Transverse colon (tissue), 4 donors: Measurements from ENCODE around the gene MIA3. TPM values are rescaled to one million over a fixed set of nuclear protein-coding genes. Genes with fewer than 3 reads are reported as not detected.

ENCODE experiments used
- DNase-seq: peaks from one replicate; pipeline ENCODE4 v3.0.0-alpha.2; 2019
- H3K27ac ChIP-seq, 4 donors: fragments of 200-600 bp; sonication (generic); 2 replicates each; pipeline ENCODE4 v1.5.1; 2016 to 2018; ENCODE audit warnings: inconsistent platforms in 4 of 4
- H3K27me3 ChIP-seq: fragments of 200-600 bp; sonication (generic); 2 replicates; pipeline ENCODE4 v1.5.1; 2017; ENCODE audit warnings: inconsistent platforms
- H3K36me3 ChIP-seq, 4 donors: fragments of 200-600 bp; sonication (generic); 2 replicates each; pipeline ENCODE4 v1.5.1; 2017 to 2019; ENCODE audit warnings: inconsistent platforms in 4 of 4
- H3K4me1 ChIP-seq, 4 donors: fragments of 200-600 bp; sonication (generic); 2 replicates each; pipeline ENCODE4 v1.5.1; 2017 to 2020; ENCODE audit warnings: inconsistent platforms in 4 of 4
- H3K4me3 ChIP-seq, 4 donors: fragments of 200-600 bp; sonication (generic); 1 replicate in 1 of 4; 2 replicates in 3 of 4; pipeline versions ENCODE4 v1.5.1 to v1.6.1; 2017 to 2019; ENCODE audit warnings: inconsistent platforms in 4 of 4
- H3K9me3 ChIP-seq, 2 donors: fragments of 200-600 bp; sonication (generic); 2 replicates each; pipeline ENCODE4 v1.5.1; 2017 to 2019; ENCODE audit warnings: inconsistent platforms in 2 of 2
- EP300 ChIP-seq: sonication (generic); formaldehyde crosslinking; IDR thresholded peaks from one replicate; pipeline ENCODE4 v1.6.1; 2017; ENCODE audit warnings: antibody characterized with exemption, low read depth
- POLR2A ChIP-seq: fragments of 450-650 bp; IDR thresholded peaks from one replicate; pipeline ENCODE4 v1.6.1; 2016; ENCODE audit warnings: antibody characterized with exemption, mild to moderate bottlenecking, moderate library complexity
- POLR2AphosphoS5 ChIP-seq, 3 donors: sonication (generic); formaldehyde crosslinking; IDR thresholded peaks; one replicate each; pipeline ENCODE4 v1.6.1; 2016; ENCODE audit warnings: antibody characterized with exemption in 3 of 3
- WGBS, 2 donors: methylation state at CpG; one replicate each; pipeline ENCODE4 v1.1.5; 2018; ENCODE audit warnings: low coverage in 1 of 2; 5-methylcytosine and 5-hydroxymethylcytosine counted together
- in situ Hi-C, 4 donors: fragments of 200-750 bp; cut with MboI; loops; one replicate each; pipeline versions ENCODE4 v1.15.0 to v1.15.1; 2017; ENCODE audit warnings: low sequenced_read_pairs in 3 of 4, low pct_ligation_motif_present in 1 of 4, low pct_unique_long_range_greater_than_20kb in 1 of 4
- intact Hi-C: fragments of 100-400 bp; cut with DNase I; formaldehyde crosslinking; loops from one replicate; pipeline ENCODE4 v1.15.1; 2023; ENCODE audit warnings: low total_unique reads
- total RNA-seq, 4 donors: library from RNA; depleted of rRNA; stranded (reverse); fragments of >200 nt; gene quantifications; one replicate each; pipeline ENCODE4 v1.1.0, GENCODE V29; 2016
- TF ChIP-seq, protein P1 (sequence below), 5 experiments: fragments of 200-600 bp in 3 of 5; fragments of 450-650 bp in 2 of 5; sonication (generic) in 3 of 5; IDR thresholded peaks; 1 replicate in 2 of 5; 2 replicates in 3 of 5; pipeline ENCODE4 v1.5.1; 2016 to 2017; ENCODE audit warnings: antibody characterized with exemption in 5 of 5, inconsistent platforms in 3 of 5, mild to moderate bottlenecking in 2 of 5, moderate library complexity in 1 of 5

MIA3 gene
- total RNA-seq, 4 donors from 2014 or later = 39.2 to 185 (median 49.1) TPM

DNA sequence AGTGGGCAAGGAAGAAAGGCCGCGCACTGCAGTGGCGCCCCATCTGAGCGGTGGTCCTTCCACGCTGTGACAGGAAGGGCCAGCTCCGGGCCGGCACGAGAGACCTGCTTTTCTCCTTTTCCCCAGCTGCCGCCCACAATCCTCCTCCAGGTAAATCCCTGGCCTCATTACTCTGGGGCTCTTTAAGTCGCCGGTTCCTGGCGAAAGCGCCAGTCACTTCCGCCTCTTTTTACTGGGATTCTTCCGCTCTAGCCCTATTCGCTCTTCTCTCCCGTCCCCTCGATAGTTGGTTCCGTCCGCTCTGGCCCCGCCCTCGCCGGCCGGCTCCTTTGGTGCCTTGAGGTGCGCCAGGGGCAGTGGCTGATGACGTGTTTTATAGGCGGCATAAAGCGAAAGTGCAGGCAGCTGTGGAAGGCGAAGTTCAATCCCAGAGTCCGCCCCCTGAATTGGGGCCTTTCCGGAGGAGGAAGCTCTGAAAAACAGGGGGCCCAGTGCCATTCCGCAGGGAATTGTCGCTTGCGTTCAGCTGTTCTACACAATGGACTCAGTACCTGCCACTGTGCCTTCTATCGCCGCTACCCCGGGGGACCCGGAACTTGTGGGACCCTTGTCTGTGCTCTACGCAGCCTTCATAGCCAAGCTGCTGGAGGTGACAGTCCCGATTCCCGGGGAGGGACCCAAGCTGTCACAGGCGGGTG is 26.2 kb downstream of the MIA3 start:
- TF ChIP-seq POLR2A (peak; percentile 88), POLR2AphosphoS5 (IDR thresholded peaks at IDR 0.05) (peak; percentile 87 to 93 (median 91)), EP300 (peak; percentile 37)
- TF ChIP-seq, protein P1, sequence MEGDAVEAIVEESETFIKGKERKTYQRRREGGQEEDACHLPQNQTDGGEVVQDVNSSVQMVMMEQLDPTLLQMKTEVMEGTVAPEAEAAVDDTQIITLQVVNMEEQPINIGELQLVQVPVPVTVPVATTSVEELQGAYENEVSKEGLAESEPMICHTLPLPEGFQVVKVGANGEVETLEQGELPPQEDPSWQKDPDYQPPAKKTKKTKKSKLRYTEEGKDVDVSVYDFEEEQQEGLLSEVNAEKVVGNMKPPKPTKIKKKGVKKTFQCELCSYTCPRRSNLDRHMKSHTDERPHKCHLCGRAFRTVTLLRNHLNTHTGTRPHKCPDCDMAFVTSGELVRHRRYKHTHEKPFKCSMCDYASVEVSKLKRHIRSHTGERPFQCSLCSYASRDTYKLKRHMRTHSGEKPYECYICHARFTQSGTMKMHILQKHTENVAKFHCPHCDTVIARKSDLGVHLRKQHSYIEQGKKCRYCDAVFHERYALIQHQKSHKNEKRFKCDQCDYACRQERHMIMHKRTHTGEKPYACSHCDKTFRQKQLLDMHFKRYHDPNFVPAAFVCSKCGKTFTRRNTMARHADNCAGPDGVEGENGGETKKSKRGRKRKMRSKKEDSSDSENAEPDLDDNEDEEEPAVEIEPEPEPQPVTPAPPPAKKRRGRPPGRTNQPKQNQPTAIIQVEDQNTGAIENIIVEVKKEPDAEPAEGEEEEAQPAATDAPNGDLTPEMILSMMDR (IDR thresholded peaks at IDR 0.05) = no peak
- H3K36me3 ChIP-seq = peaks cover 0 to 3% (median 0%) of the 10 kb centered on the region in 4 donors
- DNase-seq = peak; percentile 99
- H3K27ac ChIP-seq = peak overlapping the region; percentile 92 to 99 (median 94)
- peak overlapping the region; percentile 65 to 72 (median 68) for H3K4me3 ChIP-seq
- no peaks in the 10 kb centered on the region for H3K9me3 ChIP-seq
- no peaks in the 10 kb centered on the region for H3K27me3 ChIP-seq
- intact Hi-C loops (loop anchor here (5.0 kb wide), 1 partner anchor 177 kb away; no protein-coding TSS in a partner anchor), in situ Hi-C loops (loop anchor here in 1 of 4 donors (25.0 kb wide), 1 partner anchor 907 kb away; the partner anchor contains the start of gene DUSP10)
- WGBS, 2 donors = 0 to 1% methylated on average over 6 to 41 of the region's 42 CpGs
- peaks cover 3 to 19% (median 11%) of the 10 kb centered on the region in 4 donors for H3K4me1 ChIP-seq

DNA sequence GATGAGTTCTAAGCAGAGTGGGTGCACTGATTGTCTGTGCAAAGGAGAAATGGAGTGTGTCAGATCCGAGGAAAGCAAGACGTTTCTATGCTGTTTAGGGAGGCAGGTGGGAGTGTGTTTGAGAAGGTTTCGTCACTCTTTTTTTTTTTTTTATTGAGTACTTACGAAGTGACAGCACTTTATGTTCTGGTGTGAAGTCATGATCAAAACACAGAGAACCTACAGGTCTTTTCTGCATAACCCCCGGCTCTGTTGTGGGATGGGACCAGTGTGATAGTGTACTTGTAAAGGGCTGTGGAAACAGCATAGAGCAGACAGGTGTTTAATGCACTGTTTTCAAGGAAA is 26.7 kb downstream of the MIA3 start:
- DNase-seq = no peak
- H3K4me1 ChIP-seq = peaks cover 3 to 19% (median 11%) of the 10 kb centered on the region in 4 donors
- TF ChIP-seq EP300 (no peak), POLR2A (no peak), POLR2AphosphoS5 (IDR thresholded peaks at IDR 0.05) (no peak)
- TF ChIP-seq, protein P1 (IDR thresholded peaks at IDR 0.05) = no peak
- H3K9me3 ChIP-seq = no peaks in the 10 kb centered on the region
- peak overlapping the region; percentile 92 to 99 (median 94) for H3K27ac ChIP-seq
- intact Hi-C loops (loop anchor here (5.0 kb wide), 1 partner anchor 177 kb away; no protein-coding TSS in a partner anchor), in situ Hi-C loops (loop anchor here in 1 of 4 donors (25.0 kb wide), 1 partner anchor 907 kb away; the partner anchor contains the start of gene DUSP10)
- peak overlapping the region; percentile 65 to 72 (median 68) for H3K4me3 ChIP-seq
- peaks cover 0 to 5% (median 2%) of the 10 kb centered on the region in 4 donors for H3K36me3 ChIP-seq
- no peaks in the 10 kb centered on the region for H3K27me3 ChIP-seq
- 0 to 2% methylated on average over 4 to 5 of the region's 5 CpGs for WGBS, 2 donors

DNA sequence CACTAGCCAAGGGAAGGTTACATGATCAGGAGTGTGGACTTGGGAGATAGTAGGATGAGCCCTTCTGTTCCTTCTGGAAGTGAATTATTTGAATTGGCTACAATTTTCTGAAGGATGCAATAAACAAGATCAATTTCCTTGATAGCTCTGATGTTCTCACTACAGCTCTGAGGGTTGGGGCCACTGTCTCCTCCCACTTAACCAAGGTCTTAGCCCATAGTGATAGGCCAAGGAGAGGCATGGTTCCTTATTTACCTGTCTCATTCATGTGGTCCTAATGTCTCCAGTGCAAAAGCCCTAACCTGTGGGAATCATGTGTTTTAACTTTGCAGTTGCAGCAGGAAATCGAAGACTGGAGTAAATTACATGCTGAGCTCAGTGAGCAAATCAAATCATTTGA is 34.8 kb downstream of the MIA3 start:
- Histone ChIP-seq H3K9me3 (no peaks in the 10 kb centered on the region), H3K4me1 (peaks cover 0 to 18% (median 3%) of the 10 kb centered on the region in 4 donors), H3K4me3 (no peak overlapping the region), H3K27ac (peak overlapping the region in 3 of 4 donors; percentile 17 to 41 (median 36)), H3K27me3 (no peaks in the 10 kb centered on the region), H3K36me3 (peaks cover 0 to 76% (median 32%) of the 10 kb centered on the region in 4 donors)
- WGBS, 2 donors = 67 to 89% methylated on average over 1 of the region's 1 CpG
- intact Hi-C loops (no loop called here), in situ Hi-C loops (loop anchor here in 1 of 4 donors (10.0 kb wide), 1 partner anchor 62 kb away; the partner anchor contains the start of genes AIDA and BROX)
- no peak for DNase-seq
- no peak for TF ChIP-seq POLR2AphosphoS5 (IDR thresholded peaks at IDR 0.05)
- no peak for TF ChIP-seq POLR2A
- TF ChIP-seq EP300 = no peak
- TF ChIP-seq, protein P1 (IDR thresholded peaks at IDR 0.05) = no peak

- WGBS, 2 donors = 31 to 60% methylated on average over 2 of the region's 2 CpGs
- in situ Hi-C loops = loop anchor here in 1 of 4 donors (10.0 kb wide), 1 partner anchor 61 kb away; the partner anchor contains the start of genes AIDA and BROX
- H3K9me3 ChIP-seq = no peaks in the 10 kb centered on the region
- intact Hi-C loops = no loop called here
- no peaks in the 10 kb centered on the region for H3K27me3 ChIP-seq
- TF ChIP-seq POLR2A = no peak
- TF ChIP-seq, protein P1 (IDR thresholded peaks at IDR 0.05) = no peak
- no peak for TF ChIP-seq POLR2AphosphoS5 (IDR thresholded peaks at IDR 0.05)
- no peak for TF ChIP-seq EP300
- H3K27ac ChIP-seq = peak overlapping the region in 3 of 4 donors; percentile 17 to 41 (median 36)
- no peak overlapping the region for H3K4me3 ChIP-seq
- H3K4me1 ChIP-seq = peaks cover 0 to 18% (median 3%) of the 10 kb centered on the region in 4 donors
- peaks cover 0 to 82% (median 35%) of the 10 kb centered on the region in 4 donors for H3K36me3 ChIP-seq
- peak; percentile 13 for DNase-seq
Observed at GRCh38 chr1:222653178-222653827, 35.4 kb downstream of the MIA3 start.
